Left lobe of liver (tissue), 2 donors: ENCODE data around the gene AP2A1. TPM values are rescaled to one million over a fixed set of nuclear protein-coding genes. Genes with fewer than 3 reads are reported as not detected.

Source experiments
- ATAC-seq: fragments of 200-7000 bp; cut with Tn5 transposase; one replicate; pipeline ENCODE4 v1.9.1; 2020; ENCODE audit warnings: mild to moderate bottlenecking, moderate library complexity
- DNase-seq: peaks from one replicate; pipeline ENCODE4 v3.0.0-alpha.2; 2020; ENCODE audit warnings: low spot score
- total RNA-seq: library from RNA; stranded (reverse); gene quantifications from one replicate; pipeline ENCODE4 v1.2.1, GENCODE V29; 2021
- donor health status: DM: no; HTN: no; CAD: no; lungs with moderate emphysema.
- donor health status: DM: no; HTN: yes; CAD: no.

AP2A1 gene
- total RNA-seq, 1 donor from 2014 or later: 52.9 TPM

- ATAC-seq: no peak
- no peak for DNase-seq
Measured at GRCh38 chr19:49852631-49853126, 85.9 kb downstream of the AP2A1 start.

- ATAC-seq: no peak
- DNase-seq: no peak
Measured at GRCh38 chr19:49853852-49854377, 87.1 kb downstream of the AP2A1 start.

GRCh38 chr19:49854378-49855263, 87.8 kb downstream of the AP2A1 start:
- ATAC-seq: no peak
- DNase-seq: peak; percentile 53

GRCh38 chr19:49855277-49855675, 88.5 kb downstream of the AP2A1 start:
- no peak for ATAC-seq
- no peak for DNase-seq

- DNase-seq (peak; percentile 44), ATAC-seq (no peak)
Measured at GRCh38 chr19:49855676-49856573, 89.1 kb downstream of the AP2A1 start.

GRCh38 chr19:49856574-49857021, 89.8 kb downstream of the AP2A1 start:
- peak; percentile 46 for DNase-seq
- no peak for ATAC-seq

Other genes starting within 250 kb of the AP2A1 start
- gene RCN3, start 239.0 kb upstream of the AP2A1 start, total RNA-seq: 22.8 TPM
- 29.1 TPM for gene NOSIP, start 186.4 kb upstream of the AP2A1 start, total RNA-seq
- 8.5 TPM for gene PRRG2, start 185.7 kb upstream of the AP2A1 start, total RNA-seq
- 10.5 TPM for gene PRR12, start 175.8 kb upstream of the AP2A1 start, total RNA-seq
- 8.9 TPM for gene RRAS, start 126.9 kb upstream of the AP2A1 start, total RNA-seq
- gene SCAF1, start 124.8 kb upstream of the AP2A1 start, total RNA-seq: 35.5 TPM
- 50.1 TPM for gene IRF3, start 101.1 kb upstream of the AP2A1 start, total RNA-seq
- 13.7 TPM for gene BCL2L12, start 101.1 kb upstream of the AP2A1 start, total RNA-seq
- gene PRMT1, start 89.7 kb upstream of the AP2A1 start, total RNA-seq: 28.7 TPM
- 0.86 TPM for gene ADM5, start 77.4 kb upstream of the AP2A1 start, total RNA-seq
- 0.91 TPM for gene CPT1C, start 75.9 kb upstream of the AP2A1 start, total RNA-seq
- 0.30 TPM for gene TSKS, start 3.7 kb upstream of the AP2A1 start, total RNA-seq
- 9.3 TPM for gene FUZ, start 46.3 kb downstream of the AP2A1 start, total RNA-seq
- 16.5 TPM for gene MED25, start 51.3 kb downstream of the AP2A1 start, total RNA-seq
- gene PTOV1, start 84.2 kb downstream of the AP2A1 start, total RNA-seq: 86.0 TPM
- gene PNKP, start 100.6 kb downstream of the AP2A1 start, total RNA-seq: 33.7 TPM
- 27.6 TPM for gene AKT1S1, start 110.4 kb downstream of the AP2A1 start, total RNA-seq
- gene TBC1D17, start 110.7 kb downstream of the AP2A1 start, total RNA-seq: 31.7 TPM
- 0.13 TPM for gene IL4I1, start 129.9 kb downstream of the AP2A1 start, total RNA-seq
- 787 TPM for gene ATF5, start 162.2 kb downstream of the AP2A1 start, total RNA-seq
- gene NUP62, start 162.5 kb downstream of the AP2A1 start, total RNA-seq: 24.4 TPM
- 1.3 TPM for gene SIGLEC11, start 194.2 kb downstream of the AP2A1 start, total RNA-seq